Measurements from ENCODE around the gene NUPR2.
"Not testable (repeated sequence)": the region's sequence is repeated elsewhere in the genome, so short reads cannot be mapped to it uniquely, and the experiment has no call there.

NUPR2 gene

DNA sequence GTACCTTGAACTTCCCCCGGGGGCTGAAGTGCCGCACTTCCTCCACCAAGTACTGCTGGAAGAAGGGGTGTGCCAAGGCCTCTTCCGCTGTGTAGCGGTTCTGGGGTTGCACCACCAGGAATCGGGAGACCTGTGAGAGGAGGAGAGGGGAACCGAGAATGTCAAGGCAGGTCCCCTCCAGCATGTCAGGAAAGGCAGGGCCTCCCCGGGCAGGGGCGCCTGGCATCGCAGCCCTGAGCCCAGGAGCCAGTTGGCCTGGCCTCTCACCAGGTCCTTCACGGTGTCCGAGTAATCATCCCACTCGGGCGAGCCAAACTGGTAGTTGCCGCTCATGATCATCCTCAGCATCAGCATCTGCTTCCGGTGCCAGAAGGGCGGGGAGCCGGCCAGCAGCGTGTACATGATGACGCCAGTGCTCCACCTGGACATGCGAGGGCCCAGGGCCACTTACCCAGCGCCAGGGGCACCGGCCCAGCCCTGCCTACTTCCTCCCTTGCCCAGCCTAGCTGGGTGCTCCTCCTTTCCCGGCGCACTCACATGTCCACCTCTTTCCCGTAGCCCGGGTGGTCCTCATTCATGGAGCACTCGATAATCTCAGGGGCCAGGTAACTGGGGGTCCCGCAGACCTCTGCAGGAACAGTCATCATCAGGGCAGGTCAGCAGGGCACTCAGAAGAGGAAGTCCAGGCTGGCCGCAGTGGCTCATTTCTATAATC, 34.4 kb downstream of the NUPR2 start:
- H3K27me3 ChIP-seq (ENCODE audit: control insufficient read depth in 1 of 2, insufficient read depth in 2 of 2, low read length in 2 of 2) = no peaks in the 10 kb centered on the region
- no peak overlapping the region for H3K9ac ChIP-seq (ENCODE audit: low read length)
- H3K27ac ChIP-seq (ENCODE audit: low read depth, low read length) = no peak overlapping the region
- peaks cover 20% of the 10 kb centered on the region for H3K36me3 ChIP-seq (ENCODE audit: insufficient read depth, low read length)
- no peaks in the 10 kb centered on the region for H3K9me3 ChIP-seq (ENCODE audit: low read length)
- peaks cover 32% of the 10 kb centered on the region for H3K4me1 ChIP-seq (ENCODE audit: insufficient read depth, low read length)
- H3K4me3 ChIP-seq (ENCODE audit: low read depth in 1 of 2, low read length in 2 of 2) = no peak overlapping the region

DNA sequence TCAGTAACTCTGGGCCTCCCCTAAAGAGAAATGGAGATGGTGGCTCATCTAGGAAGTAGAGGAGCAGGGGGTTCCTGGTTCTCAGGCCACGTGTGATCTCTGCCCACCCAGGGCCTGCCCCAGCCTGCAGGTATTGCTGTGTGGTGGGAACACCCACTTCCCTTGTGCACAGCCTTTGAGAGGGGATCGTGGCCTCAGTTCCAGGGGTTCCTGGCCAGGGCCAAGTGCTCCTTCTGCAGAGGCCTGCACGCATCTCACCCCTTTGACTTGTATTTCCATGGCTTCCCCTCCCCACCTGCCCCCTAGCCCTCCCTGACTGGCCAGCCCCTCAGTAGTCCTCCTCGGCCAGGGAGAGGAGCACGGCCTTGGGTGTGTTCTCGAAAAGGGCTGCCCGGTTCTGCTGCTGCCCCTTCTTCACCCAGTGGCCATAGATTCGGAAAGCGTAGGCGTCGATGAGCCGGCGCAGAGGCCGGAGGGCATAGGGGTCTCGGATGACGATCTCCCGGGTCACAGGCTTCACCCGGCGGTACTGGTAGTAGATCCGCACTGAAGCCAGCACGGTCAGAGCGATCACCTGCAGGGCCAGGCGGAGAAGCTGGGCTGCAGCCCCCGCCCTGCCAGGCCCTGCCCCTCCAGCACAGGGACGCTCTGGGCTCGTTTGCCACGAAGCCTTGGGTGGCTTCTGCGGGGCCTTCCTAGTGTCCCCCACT, 35.3 kb downstream of the NUPR2 start:
- H3K4me1 ChIP-seq (ENCODE audit: insufficient read depth, low read length) = peaks cover 32% of the 10 kb centered on the region
- H3K9ac ChIP-seq (ENCODE audit: low read length); H3K27me3 ChIP-seq (ENCODE audit: control insufficient read depth in 1 of 2, insufficient read depth in 2 of 2, low read length in 2 of 2); H3K9me3 ChIP-seq (ENCODE audit: low read length); H3K4me3 ChIP-seq (ENCODE audit: low read depth in 1 of 2, low read length in 2 of 2): not testable (repeated sequence)
- H3K36me3 ChIP-seq (ENCODE audit: insufficient read depth, low read length) = peaks cover 16% of the 10 kb centered on the region
- peak overlapping the region; percentile 79 for H3K27ac ChIP-seq (ENCODE audit: low read depth, low read length)

- Histone ChIP-seq H3K9ac (ENCODE audit: low read length) (peak overlapping the region; percentile 29), H3K9me3 (ENCODE audit: low read length) (no peaks in the 10 kb centered on the region), H3K27ac (ENCODE audit: low read depth, low read length) (peak overlapping the region; percentile 79), H3K36me3 (ENCODE audit: insufficient read depth, low read length) (peaks cover 13% of the 10 kb centered on the region), H3K4me1 (ENCODE audit: insufficient read depth, low read length) (peaks cover 35% of the 10 kb centered on the region), H3K27me3 (ENCODE audit: control insufficient read depth in 1 of 2, insufficient read depth in 2 of 2, low read length in 2 of 2) (no peaks in the 10 kb centered on the region), H3K4me3 (ENCODE audit: low read depth in 1 of 2, low read length in 2 of 2) (no peak overlapping the region)
Measured at GRCh38 chr7:56079450-56080185, 36.6 kb downstream of the NUPR2 start.

- no peaks in the 10 kb centered on the region for H3K27me3 ChIP-seq (ENCODE audit: control insufficient read depth in 1 of 2, insufficient read depth in 2 of 2, low read length in 2 of 2)
- H3K9ac ChIP-seq (ENCODE audit: low read length) = no peak overlapping the region
- no peaks in the 10 kb centered on the region for H3K9me3 ChIP-seq (ENCODE audit: low read length)
- H3K36me3 ChIP-seq (ENCODE audit: insufficient read depth, low read length) = peaks cover 11% of the 10 kb centered on the region
- peak overlapping the region; percentile 20 for H3K27ac ChIP-seq (ENCODE audit: low read depth, low read length)
- no peak overlapping the region for H3K4me3 ChIP-seq (ENCODE audit: low read depth in 1 of 2, low read length in 2 of 2)
- peaks cover 29% of the 10 kb centered on the region for H3K4me1 ChIP-seq (ENCODE audit: insufficient read depth, low read length)
Measured at GRCh38 chr7:56078196-56078595, 38.0 kb downstream of the NUPR2 start.

- Histone ChIP-seq H3K36me3 (ENCODE audit: insufficient read depth, low read length) (peaks cover 16% of the 10 kb centered on the region), H3K27ac (ENCODE audit: low read depth, low read length) (peak overlapping the region; percentile 20), H3K27me3 (ENCODE audit: control insufficient read depth in 1 of 2, insufficient read depth in 2 of 2, low read length in 2 of 2) (no peaks in the 10 kb centered on the region), H3K4me1 (ENCODE audit: insufficient read depth, low read length) (peaks cover 28% of the 10 kb centered on the region), H3K9ac (ENCODE audit: low read length) (no peak overlapping the region), H3K9me3 (ENCODE audit: low read length) (no peaks in the 10 kb centered on the region), H3K4me3 (ENCODE audit: low read depth in 1 of 2, low read length in 2 of 2) (no peak overlapping the region)
Measured at GRCh38 chr7:56077681-56078080, 38.5 kb downstream of the NUPR2 start.

GRCh38 chr7:56074371-56074791, 41.8 kb downstream of the NUPR2 start:
- Histone ChIP-seq H3K36me3 (ENCODE audit: insufficient read depth, low read length) (peaks cover 26% of the 10 kb centered on the region), H3K4me1 (ENCODE audit: insufficient read depth, low read length) (peaks cover 14% of the 10 kb centered on the region), H3K27ac (ENCODE audit: low read depth, low read length) (no peak overlapping the region), H3K9ac (ENCODE audit: low read length) (no peak overlapping the region), H3K27me3 (ENCODE audit: control insufficient read depth in 1 of 2, insufficient read depth in 2 of 2, low read length in 2 of 2) (no peaks in the 10 kb centered on the region), H3K9me3 (ENCODE audit: low read length) (no peaks in the 10 kb centered on the region), H3K4me3 (ENCODE audit: low read depth in 1 of 2, low read length in 2 of 2) (no peak overlapping the region)

GRCh38 chr7:56066376-56066775, 49.8 kb downstream of the NUPR2 start:
- H3K9ac ChIP-seq (ENCODE audit: low read length); H3K27ac ChIP-seq (ENCODE audit: low read depth, low read length); H3K9me3 ChIP-seq (ENCODE audit: low read length); H3K4me1 ChIP-seq (ENCODE audit: insufficient read depth, low read length); H3K4me3 ChIP-seq (ENCODE audit: low read depth in 1 of 2, low read length in 2 of 2); H3K27me3 ChIP-seq (ENCODE audit: control insufficient read depth in 1 of 2, insufficient read depth in 2 of 2, low read length in 2 of 2): not testable (repeated sequence)
- peaks cover 35% of the 10 kb centered on the region for H3K36me3 ChIP-seq (ENCODE audit: insufficient read depth, low read length)
